Hepatocyte (in vitro differentiated cells): Measurements from ENCODE around the gene GIPC1. TPM values are rescaled to one million over a fixed set of nuclear protein-coding genes. Genes with fewer than 3 reads are reported as not detected.

Experiments used
- DNase-seq: peaks from one replicate; pipeline ENCODE4 v3.0.0-alpha.2; 2016; ENCODE audit warnings: low spot score
- H2AFZ ChIP-seq: fragments of 200-600 bp; sonication (generic); 2 replicates; pipeline ENCODE4 v1.6.0; 2016; ENCODE audit warnings: antibody characterized with exemption, mild to moderate bottlenecking
- H3K27ac ChIP-seq: fragments of 200-600 bp; sonication (generic); 2 replicates; pipeline ENCODE4 v1.5.1; 2016; ENCODE audit warnings: mild to moderate bottlenecking
- H3K27me3 ChIP-seq: fragments of 200-600 bp; sonication (generic); 2 replicates; pipeline ENCODE4 v1.6.1; 2016
- H3K36me3 ChIP-seq: fragments of 200-600 bp; sonication (generic); replicated peaks from 2 replicates; pipeline ENCODE4 v1.5.1; 2016; ENCODE audit warnings: low read depth; ENCODE audit not compliant: insufficient read depth
- H3K4me1 ChIP-seq: fragments of 200-600 bp; sonication (generic); 2 replicates; pipeline ENCODE4 v1.5.1; 2016; ENCODE audit warnings: mild to moderate bottlenecking, moderate library complexity; ENCODE audit not compliant: insufficient read depth
- H3K4me2 ChIP-seq: fragments of 200-600 bp; sonication (generic); 2 replicates; pipeline ENCODE4 v1.6.0; 2016
- H3K4me3 ChIP-seq: fragments of 200-600 bp; sonication (generic); 2 replicates; pipeline ENCODE4 v1.5.1; 2016; ENCODE audit warnings: mild to moderate bottlenecking
- H3K79me2 ChIP-seq: fragments of 200-600 bp; sonication (generic); 2 replicates; pipeline ENCODE4 v1.6.0; 2017; ENCODE audit warnings: mild to moderate bottlenecking
- H3K9me2 ChIP-seq: fragments of 200-600 bp; sonication (generic); replicated peaks from 2 replicates; pipeline ENCODE4 v1.6.0; 2017; ENCODE audit warnings: mild to moderate bottlenecking; ENCODE audit not compliant: insufficient read depth
- H3K9me3 ChIP-seq: fragments of 200-600 bp; sonication (generic); 2 replicates; pipeline ENCODE4 v1.5.1; 2016; ENCODE audit warnings: low read depth, mild to moderate bottlenecking
- H4K20me1 ChIP-seq: fragments of 200-600 bp; sonication (generic); 2 replicates; pipeline ENCODE4 v1.6.0; 2016; ENCODE audit warnings: mild to moderate bottlenecking; ENCODE audit not compliant: insufficient read depth, poor library complexity, severe bottlenecking
- EZH2 ChIP-seq: fragments of 200-600 bp; sonication (generic); IDR thresholded peaks from 2 replicates; pipeline ENCODE4 v1.6.1; 2016; ENCODE audit warnings: antibody characterized with exemption, mild to moderate bottlenecking, borderline replicate concordance
- EZH2phosphoT487 ChIP-seq: fragments of 200-600 bp; sonication (generic); IDR thresholded peaks from one replicate; pipeline ENCODE4 v1.6.1; 2018; ENCODE audit warnings: antibody characterized with exemption, mild to moderate bottlenecking, low read depth, moderate library complexity; ENCODE audit not compliant: unreplicated experiment, severe bottlenecking
- WGBS: methylation state at CpG from one replicate; pipeline ENCODE4 v1.1.6; 2016; ENCODE audit warnings: low lambda C conversion rate; ENCODE audit errors: missing lambda C conversion rate; 5-methylcytosine and 5-hydroxymethylcytosine counted together
- polyA plus RNA-seq: library from polyadenylated mRNA; unstranded; fragments of >200 nt; fragmentation: Nextera tagmentation; extraction: Ambion mirVana; gene quantifications from 2 replicates; pipeline ENCODE4 v1.2.1, GENCODE V29; 2016
- total RNA-seq: library from RNA; depleted of rRNA; stranded (reverse); fragments of >200 nt; gene quantifications from 2 replicates; pipeline ENCODE4 v1.2.3, GENCODE V29; 2014
- TF ChIP-seq, protein P1 (sequence below): fragments of 200-600 bp; sonication (generic); IDR thresholded peaks from 2 replicates; pipeline ENCODE4 v1.5.1; 2016; ENCODE audit warnings: antibody characterized with exemption, mild to moderate bottlenecking; ENCODE audit not compliant: poor library complexity

GIPC1 gene
- total RNA-seq (102 and 127 TPM in 2 replicates), polyA plus RNA-seq (186 and 201 TPM in 2 replicates)

- Histone ChIP-seq H3K27me3 (no peaks in the 10 kb centered on the region), H2AFZ (peak within 1 kb of the TSS; percentile 4), H3K4me3 (peak within 1 kb of the TSS; percentile 95), H3K4me1 (peaks cover 27% of the 10 kb centered on the region), H3K79me2 (peaks cover 36% of the 10 kb centered on the region), H3K4me2 (peak within 1 kb of the TSS; percentile 92), H3K9me2 (no peaks in the 10 kb centered on the region), H3K27ac (peak within 1 kb of the TSS; percentile 85), H3K36me3 (no peaks in the 10 kb centered on the region), H4K20me1 (peaks cover 21% of the 10 kb centered on the region), H3K9me3 (no peaks in the 10 kb centered on the region)
- no peak for TF ChIP-seq EZH2
- no peak for TF ChIP-seq EZH2phosphoT487
- TF ChIP-seq, protein P1, sequence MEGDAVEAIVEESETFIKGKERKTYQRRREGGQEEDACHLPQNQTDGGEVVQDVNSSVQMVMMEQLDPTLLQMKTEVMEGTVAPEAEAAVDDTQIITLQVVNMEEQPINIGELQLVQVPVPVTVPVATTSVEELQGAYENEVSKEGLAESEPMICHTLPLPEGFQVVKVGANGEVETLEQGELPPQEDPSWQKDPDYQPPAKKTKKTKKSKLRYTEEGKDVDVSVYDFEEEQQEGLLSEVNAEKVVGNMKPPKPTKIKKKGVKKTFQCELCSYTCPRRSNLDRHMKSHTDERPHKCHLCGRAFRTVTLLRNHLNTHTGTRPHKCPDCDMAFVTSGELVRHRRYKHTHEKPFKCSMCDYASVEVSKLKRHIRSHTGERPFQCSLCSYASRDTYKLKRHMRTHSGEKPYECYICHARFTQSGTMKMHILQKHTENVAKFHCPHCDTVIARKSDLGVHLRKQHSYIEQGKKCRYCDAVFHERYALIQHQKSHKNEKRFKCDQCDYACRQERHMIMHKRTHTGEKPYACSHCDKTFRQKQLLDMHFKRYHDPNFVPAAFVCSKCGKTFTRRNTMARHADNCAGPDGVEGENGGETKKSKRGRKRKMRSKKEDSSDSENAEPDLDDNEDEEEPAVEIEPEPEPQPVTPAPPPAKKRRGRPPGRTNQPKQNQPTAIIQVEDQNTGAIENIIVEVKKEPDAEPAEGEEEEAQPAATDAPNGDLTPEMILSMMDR = no peak
- 7% methylated on average over 51 of the region's 71 CpGs for WGBS
- peak; percentile 99 for DNase-seq
Observed at GRCh38 chr19:14496029-14496833, at the start of gene GIPC1. Gene GIPC1 (minus strand): TSS chr19:14496127. CDS start chr19:14482976, 13,151 bp downstream.

GRCh38 chr19:14545716-14546082, 49.8 kb upstream of the GIPC1 start:
- no peak for DNase-seq
- Histone ChIP-seq H3K4me2 (no peak overlapping the region), H3K79me2 (peaks cover 92% of the 10 kb centered on the region), H3K4me3 (no peak overlapping the region), H3K27ac (no peak overlapping the region), H3K9me3 (no peaks in the 10 kb centered on the region), H3K4me1 (peaks cover 13% of the 10 kb centered on the region), H3K9me2 (no peaks in the 10 kb centered on the region), H4K20me1 (peaks cover 2% of the 10 kb centered on the region), H3K36me3 (no peaks in the 10 kb centered on the region), H3K27me3 (no peaks in the 10 kb centered on the region), H2AFZ (no peak overlapping the region)
- TF ChIP-seq EZH2phosphoT487 (no peak), EZH2 (no peak)
- TF ChIP-seq, protein P1 = no peak
- 90% methylated on average over 9 of the region's 9 CpGs for WGBS

GRCh38 chr19:14544977-14545715, 49.2 kb upstream of the GIPC1 start:
- Histone ChIP-seq H3K9me3 (no peaks in the 10 kb centered on the region), H3K4me1 (peaks cover 8% of the 10 kb centered on the region), H3K79me2 (peaks cover 93% of the 10 kb centered on the region), H3K27ac (no peak overlapping the region), H3K36me3 (no peaks in the 10 kb centered on the region), H3K4me2 (no peak overlapping the region), H2AFZ (no peak overlapping the region), H3K4me3 (no peak overlapping the region), H4K20me1 (peaks cover 2% of the 10 kb centered on the region), H3K27me3 (no peaks in the 10 kb centered on the region), H3K9me2 (no peaks in the 10 kb centered on the region)
- WGBS = 93% methylated on average over 21 of the region's 21 CpGs
- TF ChIP-seq EZH2 (no peak), EZH2phosphoT487 (no peak)
- TF ChIP-seq, protein P1 = no peak
- DNase-seq = peak; percentile 5
